Activated CD8-positive, alpha-beta T cell treated with anti-CD3 and anti-CD28 coated beads for 36 hours (primary cell): ENCODE measurements around the gene CTBP1. TPM values are rescaled to one million over a fixed set of nuclear protein-coding genes. Genes with fewer than 3 reads are reported as not detected.
"Not testable (repeated sequence)": the region's sequence is repeated elsewhere in the genome, so short reads cannot be mapped to it uniquely, and the experiment has no call there.

Experiments used
- ATAC-seq: fragments of 200-7000 bp; cut with Tn5 transposase; one replicate; pipeline ENCODE4 v1.10.0; 2021; ENCODE audit warnings: mild to moderate bottlenecking, moderate library complexity
- CTCF ChIA-PET: fragments of 350-600 bp; sonication (Branson Sonifier 250); formaldehyde crosslinking; loops from one replicate; lab custom pipeline; 2021; ENCODE audit warnings: antibody characterized with exemption; lab: Charles Lee
- POLR2A ChIA-PET: fragments of 350-600 bp; sonication (Branson Sonifier 250); formaldehyde crosslinking; loops from one replicate; lab custom pipeline; 2021; ENCODE audit warnings: antibody characterized with exemption; lab: Charles Lee
- DNase-seq: peaks from one replicate; pipeline ENCODE4 v3.0.0-alpha.2; 2020
- H3K27ac Mint-ChIP-seq: one replicate; pipeline ENCODE4 v1.8.0; 2021; ENCODE audit warnings: mild to moderate bottlenecking, mixed read lengths
- H3K27me3 Mint-ChIP-seq: one replicate; pipeline ENCODE4 v1.8.0; 2021; ENCODE audit warnings: mixed read lengths
- H3K36me3 Mint-ChIP-seq: one replicate; pipeline ENCODE4 v1.8.0; 2021; ENCODE audit warnings: low read depth, mixed read lengths
- H3K4me1 Mint-ChIP-seq: one replicate; pipeline ENCODE4 v1.8.0; 2021; ENCODE audit warnings: low read depth, mixed read lengths
- H3K4me3 Mint-ChIP-seq: one replicate; pipeline ENCODE4 v1.8.0; 2021; ENCODE audit warnings: mild to moderate bottlenecking, moderate library complexity, mixed read lengths
- H3K9me3 Mint-ChIP-seq: one replicate; pipeline ENCODE4 v1.8.0; 2021; ENCODE audit warnings: mixed read lengths
- CTCF ChIP-seq: fragments of 200-600 bp; IDR thresholded peaks from one replicate; pipeline ENCODE4 v1.8.0; 2022; ENCODE audit warnings: antibody characterized with exemption, mild to moderate bottlenecking
- intact Hi-C: fragments of 100-400 bp; cut with micrococcal nuclease; formaldehyde crosslinking; loops from one replicate; pipeline ENCODE4 v1.10.0; 2022
- total RNA-seq, 2 experiments: library from RNA; stranded (reverse); gene quantifications; one replicate each; pipeline ENCODE4 v1.2.3, GENCODE V29; 2021

The CTBP1 gene
- total RNA-seq, 2 experiments from 2014 or later = 136 TPM

GRCh38 chr4:1239950-1240307 lies 9.0 kb downstream of the CTBP1 start:
- TF ChIP-seq CTCF = no peak
- peaks cover 10% of the 10 kb centered on the region for H3K36me3 Mint-ChIP-seq
- POLR2A ChIA-PET = interaction anchor here (0.6 kb wide), 1 partner anchor 341 kb away, joined by 5 read pairs; no protein-coding TSS in a partner anchor
- H3K9me3 Mint-ChIP-seq = no peaks in the 10 kb centered on the region
- H3K4me3 Mint-ChIP-seq = no peak overlapping the region
- CTCF ChIA-PET = no interaction called here
- H3K27ac Mint-ChIP-seq = no peak overlapping the region
- ATAC-seq (no peak), DNase-seq (no peak)
- no peaks in the 10 kb centered on the region for H3K27me3 Mint-ChIP-seq
- H3K4me1 Mint-ChIP-seq = peaks cover 20% of the 10 kb centered on the region
- intact Hi-C loops = no loop called here

GRCh38 chr4:1239141-1239949 lies 9.6 kb downstream of the CTBP1 start:
- Mint-ChIP-seq H3K36me3 (peaks cover 10% of the 10 kb centered on the region), H3K27me3 (no peaks in the 10 kb centered on the region), H3K4me3 (no peak overlapping the region), H3K27ac (no peak overlapping the region), H3K9me3 (no peaks in the 10 kb centered on the region), H3K4me1 (peaks cover 14% of the 10 kb centered on the region)
- TF ChIP-seq CTCF = no peak
- ATAC-seq (no peak), DNase-seq (no peak)
- POLR2A ChIA-PET = interaction anchor here (0.6 kb wide), 1 partner anchor 342 kb away, joined by 5 read pairs; no protein-coding TSS in a partner anchor
- CTCF ChIA-PET = interaction anchor here (0.6 kb wide), 1 partner anchor 80 kb away, joined by 3 read pairs; no protein-coding TSS in a partner anchor
- intact Hi-C loops = no loop called here

GRCh38 chr4:1238676-1239000 lies 10.3 kb downstream of the CTBP1 start:
- H3K9me3 Mint-ChIP-seq = no peaks in the 10 kb centered on the region
- no peaks in the 10 kb centered on the region for H3K27me3 Mint-ChIP-seq
- ATAC-seq (no peak), DNase-seq (no peak)
- H3K4me1 Mint-ChIP-seq = peaks cover 9% of the 10 kb centered on the region
- no peak overlapping the region for H3K27ac Mint-ChIP-seq
- no peak overlapping the region for H3K4me3 Mint-ChIP-seq
- intact Hi-C loops = no loop called here
- peaks cover 12% of the 10 kb centered on the region for H3K36me3 Mint-ChIP-seq
- no peak for TF ChIP-seq CTCF
- ChIA-PET POLR2A (no interaction called here), CTCF (no interaction called here)

GRCh38 chr4:1237981-1238675 lies 10.8 kb downstream of the CTBP1 start:
- no peaks in the 10 kb centered on the region for H3K9me3 Mint-ChIP-seq
- POLR2A ChIA-PET = no interaction called here
- CTCF ChIA-PET = no interaction called here
- no peak for DNase-seq
- no peak overlapping the region for H3K27ac Mint-ChIP-seq
- ATAC-seq = no peak
- TF ChIP-seq CTCF = no peak
- no peak overlapping the region for H3K4me3 Mint-ChIP-seq
- intact Hi-C loops = no loop called here
- H3K36me3 Mint-ChIP-seq = peaks cover 13% of the 10 kb centered on the region
- H3K4me1 Mint-ChIP-seq = peaks cover 6% of the 10 kb centered on the region
- no peaks in the 10 kb centered on the region for H3K27me3 Mint-ChIP-seq

GRCh38 chr4:1237261-1237660 lies 11.7 kb downstream of the CTBP1 start:
- H3K4me1 Mint-ChIP-seq, DNase-seq, H3K4me3 Mint-ChIP-seq, intact Hi-C loops, H3K27ac Mint-ChIP-seq, CTCF ChIA-PET, POLR2A ChIA-PET, H3K9me3 Mint-ChIP-seq, H3K27me3 Mint-ChIP-seq, ATAC-seq: not testable (repeated sequence)
- H3K36me3 Mint-ChIP-seq = peaks cover 13% of the 10 kb centered on the region

GRCh38 chr4:1236836-1237235 lies 12.1 kb downstream of the CTBP1 start:
- ATAC-seq, H3K4me3 Mint-ChIP-seq, CTCF ChIA-PET, H3K9me3 Mint-ChIP-seq, H3K4me1 Mint-ChIP-seq, intact Hi-C loops, H3K27me3 Mint-ChIP-seq, DNase-seq, H3K27ac Mint-ChIP-seq: not testable (repeated sequence)
- POLR2A ChIA-PET = interaction anchor here (1.1 kb wide), 1 partner anchor 8 kb away, joined by 3 read pairs; no protein-coding TSS in a partner anchor
- H3K36me3 Mint-ChIP-seq = peaks cover 13% of the 10 kb centered on the region
